HCT116 (cell line): ENCODE data around the gene TMEM187.

Experiments used
- CBX3 ChIP-seq: IDR thresholded peaks from 2 replicates; pipeline ENCODE4 v1.6.1; 2012; ENCODE audit warnings: low read depth
- CEBPB ChIP-seq: IDR thresholded peaks from 2 replicates; pipeline ENCODE4 v1.6.1; 2012; ENCODE audit warnings: low read depth
- EGR1 ChIP-seq: IDR thresholded peaks from 2 replicates; pipeline ENCODE4 v1.6.1; 2012; ENCODE audit warnings: low read depth
- ELF1 ChIP-seq: IDR thresholded peaks from 2 replicates; pipeline ENCODE4 v1.6.1; 2012; ENCODE audit warnings: low read depth, borderline replicate concordance
- EZH2 ChIP-seq: fragments of 200-600 bp; sonication (generic); IDR thresholded peaks from 2 replicates; pipeline ENCODE4 v1.6.1; 2017; ENCODE audit warnings: antibody characterized with exemption, mixed run types
- JUND ChIP-seq: IDR thresholded peaks from 2 replicates; pipeline ENCODE4 v1.6.1; 2012
- POLR2A ChIP-seq: IDR thresholded peaks from 2 replicates; pipeline ENCODE4 v1.7.0; 2011; ENCODE audit warnings: borderline replicate concordance; ENCODE audit not compliant: insufficient read depth, insufficient read length; ENCODE audit errors: extremely low read depth
- RAD21 ChIP-seq: IDR thresholded peaks from 2 replicates; pipeline ENCODE4 v1.6.1; 2012; ENCODE audit warnings: low read depth, mild to moderate bottlenecking
- REST ChIP-seq: IDR thresholded peaks from 2 replicates; pipeline ENCODE4 v1.6.1; 2012; ENCODE audit warnings: low read depth
- SIN3A ChIP-seq: IDR thresholded peaks from 2 replicates; pipeline ENCODE4 v1.6.1; 2012; ENCODE audit warnings: low read depth
- SP1 ChIP-seq: IDR thresholded peaks from 2 replicates; pipeline ENCODE4 v1.6.1; 2012; ENCODE audit warnings: low read depth
- YY1 ChIP-seq: IDR thresholded peaks from 2 replicates; pipeline ENCODE4 v1.6.1; 2011; ENCODE audit warnings: low read length, low read depth, moderate library complexity, mild to moderate bottlenecking; ENCODE audit not compliant: insufficient replicate concordance; ENCODE audit errors: extremely low read depth
- ZBTB33 ChIP-seq: IDR thresholded peaks from 2 replicates; pipeline ENCODE4 v1.6.1; 2011; ENCODE audit warnings: mild to moderate bottlenecking, low read length, moderate library complexity; ENCODE audit not compliant: insufficient replicate concordance; ENCODE audit errors: extremely low read depth
- TF ChIP-seq, protein P1 (sequence below), 3 experiments: fragments of 200-600 bp in 1 of 3; sonication (generic) in 1 of 3; IDR thresholded peaks in 2 of 3; conservative IDR thresholded peaks in 1 of 3; 2 replicates each; pipeline ENCODE4 v1.5.1; 2012 to 2017; ENCODE audit warnings: low read depth in 2 of 3, low read length in 2 of 3, antibody characterized with exemption in 1 of 3, borderline replicate concordance in 1 of 3, control low read depth in 1 of 3, mild to moderate bottlenecking in 1 of 3, mixed read lengths in 1 of 3, mixed run types in 1 of 3, moderate library complexity in 1 of 3; ENCODE audit not compliant: insufficient read depth in 1 of 3

DNA sequence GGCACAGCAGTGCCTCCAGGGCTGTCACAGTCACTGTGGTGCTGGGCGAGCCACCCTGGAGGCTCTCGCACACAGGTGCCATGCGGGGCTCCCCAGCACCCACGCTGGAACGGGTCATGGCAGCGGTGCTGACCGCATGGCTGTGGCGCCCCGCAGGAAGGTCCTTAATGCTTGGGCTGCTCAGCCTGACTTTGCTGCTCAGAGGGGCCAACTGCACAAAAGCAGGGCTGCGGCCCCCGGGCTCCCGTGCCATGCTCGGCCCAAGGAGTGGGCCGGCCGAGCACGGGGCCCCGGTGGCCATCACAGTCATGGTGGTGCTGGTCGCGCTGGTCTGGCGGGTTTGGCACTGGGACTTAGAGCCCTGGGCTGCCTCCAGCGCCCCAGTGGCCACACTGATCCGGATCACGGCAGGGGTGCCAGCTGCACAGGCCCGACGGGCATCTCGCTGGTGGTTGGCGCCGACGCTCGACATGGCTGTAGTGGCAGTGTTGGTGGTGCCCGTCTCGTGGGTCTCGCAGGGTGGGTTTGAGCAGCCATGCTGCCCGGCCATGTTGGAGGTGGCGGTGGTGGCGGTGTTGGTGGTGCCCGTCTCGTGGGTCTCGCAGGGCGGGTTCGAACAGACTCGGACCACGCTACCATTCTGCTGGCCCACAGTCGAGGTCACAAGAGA lies 17.9 kb upstream of the TMEM187 start:
- TF ChIP-seq YY1, result no peak
- TF ChIP-seq, protein P1, sequence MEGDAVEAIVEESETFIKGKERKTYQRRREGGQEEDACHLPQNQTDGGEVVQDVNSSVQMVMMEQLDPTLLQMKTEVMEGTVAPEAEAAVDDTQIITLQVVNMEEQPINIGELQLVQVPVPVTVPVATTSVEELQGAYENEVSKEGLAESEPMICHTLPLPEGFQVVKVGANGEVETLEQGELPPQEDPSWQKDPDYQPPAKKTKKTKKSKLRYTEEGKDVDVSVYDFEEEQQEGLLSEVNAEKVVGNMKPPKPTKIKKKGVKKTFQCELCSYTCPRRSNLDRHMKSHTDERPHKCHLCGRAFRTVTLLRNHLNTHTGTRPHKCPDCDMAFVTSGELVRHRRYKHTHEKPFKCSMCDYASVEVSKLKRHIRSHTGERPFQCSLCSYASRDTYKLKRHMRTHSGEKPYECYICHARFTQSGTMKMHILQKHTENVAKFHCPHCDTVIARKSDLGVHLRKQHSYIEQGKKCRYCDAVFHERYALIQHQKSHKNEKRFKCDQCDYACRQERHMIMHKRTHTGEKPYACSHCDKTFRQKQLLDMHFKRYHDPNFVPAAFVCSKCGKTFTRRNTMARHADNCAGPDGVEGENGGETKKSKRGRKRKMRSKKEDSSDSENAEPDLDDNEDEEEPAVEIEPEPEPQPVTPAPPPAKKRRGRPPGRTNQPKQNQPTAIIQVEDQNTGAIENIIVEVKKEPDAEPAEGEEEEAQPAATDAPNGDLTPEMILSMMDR (IDR thresholded peaks at IDR 0.05 in 2 of 3, conservative IDR thresholded peaks at IDR 0.05 in 1 of 3; ENCODE audit: borderline replicate concordance in 1 of 3, insufficient read depth in 1 of 3, low read depth in 2 of 3, low read length in 2 of 3), result no peak
- no peak for TF ChIP-seq POLR2A
- TF ChIP-seq CEBPB, result no peak
- no peak for TF ChIP-seq JUND
- no peak for TF ChIP-seq EGR1
- TF ChIP-seq EZH2, result no peak
- TF ChIP-seq CBX3, result no peak
- TF ChIP-seq RAD21, result no peak
- TF ChIP-seq SIN3A, result no peak
- TF ChIP-seq SP1, result no peak
- no peak for TF ChIP-seq ZBTB33
- TF ChIP-seq ELF1, result no peak
- TF ChIP-seq REST, result no peak
